DND-41 (cell line): ENCODE data around the gene LAMTOR2.

Source experiments
- ATAC-seq: fragments of 200-7000 bp; cut with Tn5 transposase; 3 replicates; pipeline ENCODE4 v1.9.1; 2021; ENCODE audit warnings: low read depth; ENCODE audit not compliant: insufficient read depth
- DNase-seq: peaks from one replicate; pipeline ENCODE4 v3.0.0-alpha.2; 2020
- H2AFZ ChIP-seq: 2 replicates; pipeline ENCODE4 v1.6.0; 2012; ENCODE audit warnings: low read depth, low read length
- H3K27ac ChIP-seq: 2 replicates; pipeline ENCODE4 v1.5.1; 2012; ENCODE audit warnings: low read length, inconsistent platforms
- H3K27me3 ChIP-seq: fragments of 200-600 bp; sonication (generic); 2 replicates; pipeline ENCODE4 v1.6.0; 2012; ENCODE audit warnings: low read length, mild to moderate bottlenecking, inconsistent platforms; ENCODE audit not compliant: insufficient read depth, poor library complexity
- H3K36me3 ChIP-seq: 2 replicates; pipeline ENCODE4 v1.5.1; 2012; ENCODE audit warnings: low read length, inconsistent platforms; ENCODE audit not compliant: insufficient read depth
- H3K4me1 ChIP-seq: 2 replicates; pipeline ENCODE4 v1.5.1; 2012; ENCODE audit warnings: mild to moderate bottlenecking, low read length; ENCODE audit not compliant: insufficient read depth
- H3K4me2 ChIP-seq: 2 replicates; pipeline ENCODE4 v1.6.0; 2012; ENCODE audit warnings: mild to moderate bottlenecking, moderate library complexity, low read length, inconsistent platforms; ENCODE audit not compliant: insufficient read depth
- H3K4me3 ChIP-seq, 2 experiments: fragments of 200-600 bp in 1 of 2; shearing (Covaris generic) in 1 of 2; 2 replicates each; pipeline ENCODE4 v1.5.1; 2012 to 2016; ENCODE audit warnings: inconsistent platforms in 2 of 2, low read length in 2 of 2, mild to moderate bottlenecking in 2 of 2, low read depth in 1 of 2, moderate library complexity in 1 of 2
- H3K79me2 ChIP-seq: 2 replicates; pipeline ENCODE4 v1.6.0; 2012; ENCODE audit warnings: low read length, inconsistent platforms; ENCODE audit not compliant: insufficient read depth
- H3K9ac ChIP-seq: 2 replicates; pipeline ENCODE4 v1.6.0; 2012; ENCODE audit warnings: low read depth, mild to moderate bottlenecking, inconsistent platforms, low read length, moderate library complexity
- H3K9me3 ChIP-seq: 2 replicates; pipeline ENCODE4 v1.5.1; 2012; ENCODE audit warnings: low read length, moderate library complexity, mild to moderate bottlenecking, inconsistent platforms; ENCODE audit not compliant: insufficient read depth, severe bottlenecking
- H4K20me1 ChIP-seq: 2 replicates; pipeline ENCODE4 v1.6.0; 2012; ENCODE audit warnings: low read length; ENCODE audit not compliant: insufficient read depth
- CTCF ChIP-seq: IDR thresholded peaks from 2 replicates; pipeline ENCODE4 v1.5.1; 2012; ENCODE audit warnings: borderline replicate concordance, low read length, moderate library complexity, mild to moderate bottlenecking; ENCODE audit not compliant: poor library complexity, severe bottlenecking; ENCODE audit errors: extremely low read depth
- EZH2 ChIP-seq: IDR thresholded peaks from 3 replicates; pipeline ENCODE4 v1.6.1; 2012; ENCODE audit warnings: borderline replicate concordance, low read depth, mild to moderate bottlenecking, moderate library complexity, low read length, inconsistent platforms; ENCODE audit not compliant: severe bottlenecking

The LAMTOR2 gene

GRCh38 chr1:156103521-156103947 lies 49.0 kb downstream of the LAMTOR2 start:
- no peak overlapping the region for H3K4me2 ChIP-seq

GRCh38 chr1:156104065-156104810 lies 49.7 kb downstream of the LAMTOR2 start:
- H3K4me1 ChIP-seq: peaks cover 5% of the 10 kb centered on the region; the same call in 1 of the 2 replicates
- no peak overlapping the region for H3K9ac ChIP-seq
- DNase-seq (no peak), ATAC-seq (no peak)
- H3K79me2 ChIP-seq: no peaks in the 10 kb centered on the region
- no peak overlapping the region for H3K4me2 ChIP-seq
- no peak overlapping the region for H3K4me3 ChIP-seq
- no peak overlapping the region for H2AFZ ChIP-seq
- H3K9me3 ChIP-seq: no peaks in the 10 kb centered on the region
- no peak overlapping the region for H3K27ac ChIP-seq
- H3K36me3 ChIP-seq: no peaks in the 10 kb centered on the region
- no peak for TF ChIP-seq CTCF
- TF ChIP-seq EZH2: no peak
- H4K20me1 ChIP-seq: 0 out of 2 replicates have a peak, but pooled peaks cover 2% of the 10 kb centered on the region
- H3K27me3 ChIP-seq: peaks cover 28% of the 10 kb centered on the region

More at GRCh38 chr1:156103521-156103947, 49.0 kb downstream of the LAMTOR2 start:
- TF ChIP-seq EZH2 (no peak), CTCF (no peak)
- H3K27me3 ChIP-seq: peaks cover 23% of the 10 kb centered on the region
- H4K20me1 ChIP-seq: 0 out of 2 replicates have a peak, but pooled peaks cover 2% of the 10 kb centered on the region
- H3K36me3 ChIP-seq: no peaks in the 10 kb centered on the region
- ATAC-seq (peak; percentile 28; the same call in 1 of the 3 replicates), DNase-seq (no peak)
- no peak overlapping the region for H3K27ac ChIP-seq
- no peaks in the 10 kb centered on the region for H3K79me2 ChIP-seq
- H3K9ac ChIP-seq: no peak overlapping the region
- no peaks in the 10 kb centered on the region for H3K9me3 ChIP-seq
- no peak overlapping the region for H3K4me3 ChIP-seq
- H3K4me1 ChIP-seq: peaks cover 5% of the 10 kb centered on the region; the same call in 1 of the 2 replicates
- H2AFZ ChIP-seq: no peak overlapping the region

- TF ChIP-seq CTCF (no peak), EZH2 (no peak)
- H3K27me3 ChIP-seq: peaks cover 31% of the 10 kb centered on the region
- no peak for ATAC-seq
- H3K4me3 ChIP-seq: no peak overlapping the region
- no peak overlapping the region for H3K27ac ChIP-seq
- H4K20me1 ChIP-seq: 0 out of 2 replicates have a peak, but pooled peaks cover 2% of the 10 kb centered on the region
- H3K9ac ChIP-seq: no peak overlapping the region
- DNase-seq: no peak
- H3K36me3 ChIP-seq: no peaks in the 10 kb centered on the region
- no peaks in the 10 kb centered on the region for H3K79me2 ChIP-seq
- H3K4me2 ChIP-seq: no peak overlapping the region
- no peak overlapping the region for H2AFZ ChIP-seq
- H3K4me1 ChIP-seq: peaks cover 5% of the 10 kb centered on the region; the same call in 1 of the 2 replicates
- no peaks in the 10 kb centered on the region for H3K9me3 ChIP-seq
Measured at GRCh38 chr1:156104861-156105832, 50.6 kb downstream of the LAMTOR2 start.
